PC-3 (cell line): Measurements from ENCODE around the gene CERS6. TPM values are rescaled to one million over a fixed set of nuclear protein-coding genes. Genes with fewer than 3 reads are reported as not detected.

Experiments
- ATAC-seq: fragments of 200-7000 bp; cut with Tn5 transposase; 2 replicates; pipeline ENCODE4 v1.9.1; 2020; ENCODE audit warnings: mild to moderate bottlenecking, moderate library complexity
- BruUV-seq: library from RNA; stranded (reverse); fragments of 400-500 nt; replicated peaks from 2 replicates; lab custom pipeline; 2021; lab: Mats Ljungman, UMichigan
- CTCF ChIA-PET: fragments of 300-600 bp; sonication (Branson Sonifier 250); formaldehyde crosslinking; loops from one replicate; lab custom pipeline; 2022; ENCODE audit warnings: antibody characterized with exemption; lab: Charles Lee
- POLR2A ChIA-PET: fragments of 300-600 bp; sonication (Branson Sonifier 250); formaldehyde crosslinking; loops from one replicate; lab custom pipeline; 2022; ENCODE audit warnings: antibody characterized with exemption; ENCODE audit not compliant: unreplicated experiment; lab: Charles Lee
- DNase-seq: peaks from one replicate; pipeline ENCODE4 v3.0.0-alpha.2; 2015
- H2AFZ ChIP-seq: fragments of 300-600 bp; sonication (generic); 2 replicates; pipeline ENCODE4 v1.6.0; 2016; ENCODE audit warnings: antibody characterized with exemption, low read length
- H3F3A ChIP-seq: fragments of 300-600 bp; sonication (generic); one replicate; pipeline ENCODE4 v1.6.0; 2017; ENCODE audit warnings: antibody characterized with exemption, low read length, control low read depth, mild to moderate bottlenecking; ENCODE audit not compliant: unreplicated experiment
- H3K27ac ChIP-seq: fragments of 300-600 bp; sonication (generic); 2 replicates; pipeline ENCODE4 v1.5.1; 2016; ENCODE audit warnings: mild to moderate bottlenecking, low read length
- H3K27me3 ChIP-seq: fragments of 300-600 bp; sonication (generic); 2 replicates; pipeline ENCODE4 v1.6.1; 2016; ENCODE audit warnings: low read length, mixed read lengths
- H3K36me3 ChIP-seq: fragments of 300-600 bp; sonication (generic); 2 replicates; pipeline ENCODE4 v1.6.1; 2016; ENCODE audit warnings: low read depth, mixed run types, low read length, mixed read lengths
- H3K4me1 ChIP-seq: fragments of 300-600 bp; sonication (generic); 2 replicates; pipeline ENCODE4 v1.5.1; 2016; ENCODE audit warnings: low read length; ENCODE audit not compliant: insufficient read depth
- H3K4me2 ChIP-seq: fragments of 300-600 bp; sonication (generic); 2 replicates; pipeline ENCODE4 v1.6.0; 2016; ENCODE audit warnings: low read length
- H3K4me3 ChIP-seq: fragments of 300-600 bp; sonication (generic); 2 replicates; pipeline ENCODE4 v1.5.1; 2016; ENCODE audit warnings: mild to moderate bottlenecking, low read length, mixed read lengths
- H3K79me2 ChIP-seq: fragments of 300-600 bp; sonication (generic); 2 replicates; pipeline ENCODE4 v1.6.1; 2017; ENCODE audit warnings: low read length, mixed read lengths
- H3K9ac ChIP-seq: fragments of 300-600 bp; sonication (generic); 2 replicates; pipeline ENCODE4 v1.6.0; 2016; ENCODE audit warnings: mild to moderate bottlenecking, low read length
- H3K9me2 ChIP-seq: fragments of 300-600 bp; sonication (generic); replicated peaks from 2 replicates; pipeline ENCODE4 v1.6.1; 2016; ENCODE audit warnings: mixed run types, low read length, mixed read lengths
- H3K9me3 ChIP-seq: fragments of 300-600 bp; sonication (generic); 2 replicates; pipeline ENCODE4 v1.6.1; 2016; ENCODE audit warnings: low read length, mixed read lengths
- H4K20me1 ChIP-seq: fragments of 300-600 bp; sonication (generic); 2 replicates; pipeline ENCODE4 v1.6.1; 2016; ENCODE audit warnings: low read length, mixed read lengths
- EZH2 ChIP-seq: fragments of 300-600 bp; sonication (generic); IDR thresholded peaks from one replicate; pipeline ENCODE4 v1.6.1; 2017; ENCODE audit warnings: antibody characterized with exemption, mild to moderate bottlenecking, low read length; ENCODE audit not compliant: unreplicated experiment
- EZH2phosphoT487 ChIP-seq: fragments of 300-600 bp; sonication (generic); IDR thresholded peaks from 2 replicates; pipeline ENCODE4 v1.6.1; 2018; ENCODE audit warnings: mild to moderate bottlenecking, antibody characterized with exemption, low read length, borderline replicate concordance
- intact Hi-C: fragments of 100-400 bp; cut with micrococcal nuclease; formaldehyde crosslinking; loops from 2 replicates; pipeline ENCODE4 v1.9.0; 2023
- total RNA-seq: library from RNA; depleted of rRNA; stranded (reverse); fragments of >200 nt; gene quantifications from 2 replicates; pipeline ENCODE4 v1.2.3, GENCODE V29; 2014
- TF ChIP-seq, protein P1 (sequence below): fragments of 300-600 bp; sonication (generic); conservative IDR thresholded peaks from 2 replicates; pipeline ENCODE4 v1.5.1; 2017; ENCODE audit warnings: antibody characterized with exemption, low read depth, mild to moderate bottlenecking, low read length

The CERS6 gene
- total RNA-seq, 1 experiment from 2014 or later: 24.2 TPM

DNA sequence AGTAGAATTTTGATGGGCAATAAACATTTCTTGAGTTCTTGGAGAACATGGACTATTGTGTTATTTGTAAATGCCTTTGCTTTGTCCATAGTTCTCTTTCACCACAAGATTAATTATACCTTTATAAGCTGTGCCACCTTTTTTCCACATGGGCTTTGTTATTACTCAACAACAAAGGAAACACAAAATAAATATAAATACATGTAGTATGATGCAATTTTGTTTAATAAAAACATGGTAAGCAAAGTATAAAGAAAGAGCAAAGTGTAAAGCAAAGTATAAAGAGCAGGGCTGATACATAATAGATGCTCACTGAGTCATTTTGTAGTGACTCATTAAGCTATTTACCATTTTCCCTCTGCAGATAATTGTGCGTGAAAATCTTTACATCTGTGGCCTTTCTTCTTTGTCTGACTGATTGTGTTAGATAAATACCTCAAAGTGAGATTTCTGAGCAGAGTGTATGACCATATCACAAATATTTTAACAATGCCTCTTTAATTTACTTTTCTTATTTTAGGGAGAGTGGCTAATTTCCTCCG is 80.9 kb downstream of the CERS6 start:
- Histone ChIP-seq H3K9ac (no peak overlapping the region), H3K27ac (no peak overlapping the region), H3K4me1 (peaks cover 11% of the 10 kb centered on the region; the same call in 1 of the 2 replicates), H3K9me2 (no peaks in the 10 kb centered on the region), H3K27me3 (no peaks in the 10 kb centered on the region), H3K79me2 (peaks cover 31% of the 10 kb centered on the region), H4K20me1 (no peaks in the 10 kb centered on the region), H3K4me3 (no peak overlapping the region), H3K36me3 (0 out of 2 replicates have a peak, but pooled peaks cover 4% of the 10 kb centered on the region), H3K4me2 (no peak overlapping the region), H2AFZ (no peak overlapping the region), H3F3A (no peaks in the 10 kb centered on the region), H3K9me3 (0 out of 2 replicates have a peak, but pooled peaks cover 3% of the 10 kb centered on the region)
- DNase-seq: peak; percentile 14
- TF ChIP-seq, protein P1, sequence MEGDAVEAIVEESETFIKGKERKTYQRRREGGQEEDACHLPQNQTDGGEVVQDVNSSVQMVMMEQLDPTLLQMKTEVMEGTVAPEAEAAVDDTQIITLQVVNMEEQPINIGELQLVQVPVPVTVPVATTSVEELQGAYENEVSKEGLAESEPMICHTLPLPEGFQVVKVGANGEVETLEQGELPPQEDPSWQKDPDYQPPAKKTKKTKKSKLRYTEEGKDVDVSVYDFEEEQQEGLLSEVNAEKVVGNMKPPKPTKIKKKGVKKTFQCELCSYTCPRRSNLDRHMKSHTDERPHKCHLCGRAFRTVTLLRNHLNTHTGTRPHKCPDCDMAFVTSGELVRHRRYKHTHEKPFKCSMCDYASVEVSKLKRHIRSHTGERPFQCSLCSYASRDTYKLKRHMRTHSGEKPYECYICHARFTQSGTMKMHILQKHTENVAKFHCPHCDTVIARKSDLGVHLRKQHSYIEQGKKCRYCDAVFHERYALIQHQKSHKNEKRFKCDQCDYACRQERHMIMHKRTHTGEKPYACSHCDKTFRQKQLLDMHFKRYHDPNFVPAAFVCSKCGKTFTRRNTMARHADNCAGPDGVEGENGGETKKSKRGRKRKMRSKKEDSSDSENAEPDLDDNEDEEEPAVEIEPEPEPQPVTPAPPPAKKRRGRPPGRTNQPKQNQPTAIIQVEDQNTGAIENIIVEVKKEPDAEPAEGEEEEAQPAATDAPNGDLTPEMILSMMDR: no peak
- no peak for TF ChIP-seq EZH2phosphoT487
- TF ChIP-seq EZH2: no peak
- ChIA-PET POLR2A (no interaction called here), CTCF (no interaction called here)
- intact Hi-C loops: no loop called here
- ATAC-seq: peak; percentile 67
- no TSS peak for BruUV-seq

DNA sequence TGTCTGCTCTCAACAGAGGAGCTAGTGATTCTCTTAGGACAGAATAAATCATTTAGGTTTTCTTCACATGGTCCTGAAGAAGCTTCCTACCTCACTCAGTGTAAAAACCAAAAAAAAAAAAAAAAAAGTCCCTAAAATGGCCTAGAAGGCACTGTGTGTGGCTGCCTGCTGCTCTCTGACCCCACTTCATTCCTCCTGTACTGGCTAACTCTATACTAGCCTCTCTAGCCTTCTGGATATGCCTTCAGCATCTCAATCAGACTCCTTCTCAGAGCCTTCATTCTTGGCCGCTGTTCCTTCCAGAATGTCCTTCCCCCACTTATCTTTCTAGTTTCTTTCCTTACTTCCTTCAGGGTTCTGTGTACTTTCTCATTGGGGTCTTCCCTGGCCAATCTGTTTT is 82.1 kb downstream of the CERS6 start:
- H3K27me3 ChIP-seq: no peaks in the 10 kb centered on the region

More for the DNA sequence above, 82.1 kb downstream of the CERS6 start:
- ATAC-seq (no peak), DNase-seq (no peak)
- H3K4me1 ChIP-seq: peaks cover 11% of the 10 kb centered on the region; the same call in 1 of the 2 replicates
- ChIA-PET POLR2A (no interaction called here), CTCF (no interaction called here)
- H3K9ac ChIP-seq: no peak overlapping the region
- H3K27ac ChIP-seq: no peak overlapping the region
- H3K79me2 ChIP-seq: peaks cover 31% of the 10 kb centered on the region
- H3K9me3 ChIP-seq: 0 out of 2 replicates have a peak, but pooled peaks cover 3% of the 10 kb centered on the region
- intact Hi-C loops: no loop called here
- no peaks in the 10 kb centered on the region for H3F3A ChIP-seq
- H3K4me3 ChIP-seq: no peak overlapping the region
- H3K9me2 ChIP-seq: no peaks in the 10 kb centered on the region
- no peaks in the 10 kb centered on the region for H4K20me1 ChIP-seq
- BruUV-seq: no TSS peak
- no peak overlapping the region for H2AFZ ChIP-seq
- TF ChIP-seq EZH2phosphoT487: no peak
- TF ChIP-seq, protein P1: no peak
- TF ChIP-seq EZH2: no peak
- H3K36me3 ChIP-seq: 0 out of 2 replicates have a peak, but pooled peaks cover 4% of the 10 kb centered on the region
- no peak overlapping the region for H3K4me2 ChIP-seq
